Ammon's horn (tissue), 1 donor: ENCODE data around the gene ABTB1.
"Not testable (repeated sequence)": the region's sequence is repeated elsewhere in the genome, so short reads cannot be mapped to it uniquely, and the experiment has no call there.

Experiments used
- DNase-seq: peaks from one replicate; pipeline ENCODE4 v3.0.0-alpha.2; 2016; ENCODE audit warnings: low spot score

The ABTB1 gene

GRCh38 chr3:127650236-127650635 is 22.5 kb upstream of the ABTB1 start:
- DNase-seq, result no peak

GRCh38 chr3:127651516-127652172 is 21.1 kb upstream of the ABTB1 start:
- no peak for DNase-seq

- peak; percentile 75 for DNase-seq
These were observed 20.3 kb upstream of the ABTB1 start for GRCh38 chr3:127652246-127652995.

GRCh38 chr3:127654374-127654773 is 18.4 kb upstream of the ABTB1 start:
- DNase-seq, result no peak

GRCh38 chr3:127654993-127655392 is 17.8 kb upstream of the ABTB1 start:
- not testable (repeated sequence) for DNase-seq

- no peak for DNase-seq
These were observed 17.1 kb upstream of the ABTB1 start for GRCh38 chr3:127655641-127656040.

- DNase-seq, result no peak
These were observed 15.8 kb upstream of the ABTB1 start for GRCh38 chr3:127656906-127657305.

GRCh38 chr3:127658234-127658633 is 14.5 kb upstream of the ABTB1 start:
- no peak for DNase-seq

- DNase-seq, result no peak
These were observed 12.0 kb upstream of the ABTB1 start for GRCh38 chr3:127660621-127661251.

- no peak for DNase-seq
These were observed 11.2 kb upstream of the ABTB1 start for GRCh38 chr3:127661600-127661999.

- no peak for DNase-seq
These were observed 10.7 kb upstream of the ABTB1 start for GRCh38 chr3:127662001-127662469.

GRCh38 chr3:127663151-127663550 is 9.6 kb upstream of the ABTB1 start:
- no peak for DNase-seq

GRCh38 chr3:127665165-127665564 is 7.6 kb upstream of the ABTB1 start:
- no peak for DNase-seq

GRCh38 chr3:127665586-127665985 is 7.2 kb upstream of the ABTB1 start:
- no peak for DNase-seq

- DNase-seq, result peak; percentile 39
These were observed 6.1 kb upstream of the ABTB1 start for GRCh38 chr3:127666676-127667075.

- DNase-seq, result peak; percentile 81
These were observed 5.6 kb upstream of the ABTB1 start for GRCh38 chr3:127667119-127667681.

- no peak for DNase-seq
These were observed 3.8 kb upstream of the ABTB1 start for GRCh38 chr3:127668906-127669305.

GRCh38 chr3:127669541-127670228 is 3.1 kb upstream of the ABTB1 start:
- DNase-seq, result no peak

- DNase-seq, result no peak
These were observed 2.6 kb upstream of the ABTB1 start for GRCh38 chr3:127670229-127670559.

GRCh38 chr3:127670761-127671522 is 1.8 kb upstream of the ABTB1 start:
- no peak for DNase-seq
